Heart right ventricle (tissue), 16 donors: ENCODE measurements around the gene NSG1. TPM values are rescaled to one million over a fixed set of nuclear protein-coding genes. Genes with fewer than 3 reads are reported as not detected.

Source experiments
- ATAC-seq, 8 donors: fragments of 200-7000 bp; cut with Tn5 transposase; one replicate each; pipeline ENCODE4 v1.9.1; 2020; ENCODE audit warnings: mild to moderate bottlenecking in 8 of 8, moderate library complexity in 8 of 8, moderate number of reproducible peaks in 1 of 8
- DNase-seq, 2 donors: peaks; one replicate each; pipeline ENCODE4 v3.0.0-alpha.2; 2020
- H3K27ac ChIP-seq, 10 donors: fragments of 200-600 bp; sonication (generic) in 2 of 10; one replicate each; pipeline versions ENCODE4 v1.5.0 to v1.8.0; 2020 to 2022; ENCODE audit warnings: mild to moderate bottlenecking in 3 of 10
- H3K27me3 ChIP-seq, 7 donors: fragments of 200-600 bp; one replicate each; pipeline ENCODE4 v1.8.0; 2021 to 2022; ENCODE audit warnings: mild to moderate bottlenecking in 2 of 7
- H3K36me3 ChIP-seq, 9 donors: fragments of 200-600 bp; sonication (generic) in 1 of 9; one replicate each; pipeline versions ENCODE4 v1.5.0 to v1.8.0; 2020 to 2022; ENCODE audit warnings: mild to moderate bottlenecking in 2 of 9
- H3K4me1 ChIP-seq, 9 donors: fragments of 200-600 bp; sonication (generic) in 1 of 9; one replicate each; pipeline versions ENCODE4 v1.5.0 to v1.8.0; 2020 to 2022; ENCODE audit warnings: mild to moderate bottlenecking in 4 of 9
- H3K4me3 ChIP-seq, 10 donors: fragments of 200-600 bp; sonication (generic) in 2 of 10; one replicate each; pipeline versions ENCODE4 v1.5.0 to v1.8.0; 2020 to 2022; ENCODE audit warnings: mild to moderate bottlenecking in 7 of 10, moderate library complexity in 2 of 10
- H3K9me3 ChIP-seq, 11 donors: fragments of 200-600 bp in 10 of 11; sonication (generic) in 2 of 11; one replicate each; pipeline versions ENCODE4 v1.5.0 to v1.8.0; 2013 to 2022; ENCODE audit warnings: mild to moderate bottlenecking in 2 of 11, control low read depth in 1 of 11, moderate library complexity in 1 of 11
- WGBS, 2 donors: extraction: QIAGEN DNeasy Blood & Tissue Kit; methylation state at CpG; one replicate each; pipeline ENCODE4 v1.1.7; 2013; ENCODE audit warnings: inconsistent platforms in 1 of 2; 5-methylcytosine and 5-hydroxymethylcytosine counted together
- intact Hi-C, 10 donors: fragments of 100-400 bp; cut with DNase I; formaldehyde crosslinking; loops; one replicate each; pipeline versions ENCODE4 v1.11.1 to v1.14.2; 2022
- polyA plus RNA-seq, 2 donors: library from polyadenylated mRNA; stranded (reverse); fragments of 200-250 nt; gene quantifications; one replicate each; pipeline ENCODE4 v1.2.3, GENCODE V29; 2013
- total RNA-seq, 10 donors: library from RNA; stranded (reverse); fragmentation: NEBNext Ultra II Directional in 3 of 10; extraction: Animal tissue kit (Norgen Biotek cat#: 25700) in 3 of 10; gene quantifications; one replicate each; pipeline versions ENCODE4 v1.2.1 to v1.2.4, GENCODE V29; 2021 to 2023
- TF ChIP-seq, protein P1 (sequence below), 9 donors: fragments of 200-600 bp; sonication (generic) in 2 of 9; IDR thresholded peaks; one replicate each; pipeline versions ENCODE4 v1.5.0 to v1.8.0; 2021 to 2022; ENCODE audit warnings: antibody characterized with exemption in 9 of 9, mild to moderate bottlenecking in 5 of 9, moderate library complexity in 1 of 9
- donor health status: Arrhythmogenic right ventricular cardiomyopathy.
- donor health status: ischemic (EF 13 %, LVEDD 7.1; RV severe dilation, severe dysfunction).
- donor health status: healthy with polysubstance abuse.
- donor health status: DM: no; HTN: yes; CAD: no.
- donor health status: DM: no; HTN: no; CAD: no.
- donor health status: ischemic (EF 25% LVEDD 6.9; RV normal size, moderate dysfunction).
- donor health status: ischemic (EF 25% LVEDD 5.7; RV mildly dilated, moderate dysfunction).
- donor health status: healthy.
- donor health status: DM: yes; HTN: yes; CAD: no.
- donor health status: Ischemic cardiomyopathy.
- donor health status: ischemic (EF 35%, LVEDD 5.7; RV mildly dilated, moderate dysfunction).
- donor health status: nonischemic (EF 11% LVEDD 7.7; RV severe dilation, severe dysfunction).
- donor health status: DM: yes; HTN: yes; CAD: no.
- donor health status: PGD.
- donor health status: ischemic (EF 29% LVEDD 5.4; RV normal size, mild dysfunction).
- donor health status: nonischemic (EF 23%, LVEDD 6.1; RV moderate dilation, normal function).

NSG1 gene
- total and polyA plus RNA-seq, 12 donors, result 1.4 to 10.5 (median 3.4) TPM

DNA sequence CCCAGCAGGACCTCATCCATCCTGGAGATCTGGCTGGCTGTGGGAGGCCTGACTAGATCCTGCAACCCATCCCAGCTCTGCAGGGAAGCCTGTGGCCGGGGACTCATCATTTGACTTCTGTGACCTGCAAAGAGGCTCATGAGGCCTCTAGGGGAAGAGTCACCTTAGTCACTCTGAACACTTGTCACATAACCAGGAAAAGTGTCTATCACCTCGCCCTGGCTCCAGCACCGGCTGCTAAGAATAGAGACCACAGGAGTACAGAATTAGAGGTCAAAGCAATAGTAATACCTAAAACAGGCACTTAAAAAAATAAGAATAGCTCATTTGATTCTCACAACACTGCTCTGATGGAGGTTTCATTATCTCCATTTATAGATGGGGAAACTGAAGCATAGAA lies 3.8 kb upstream of the NSG1 start:
- no peaks in the 10 kb centered on the region for H3K9me3 ChIP-seq
- no peak overlapping the region for H3K4me3 ChIP-seq
- peaks cover 0 to 34% (median 24%) of the 10 kb centered on the region in 9 donors for H3K4me1 ChIP-seq
- DNase-seq, result no peak
- intact Hi-C loops, result no loop called here
- TF ChIP-seq, protein P1, sequence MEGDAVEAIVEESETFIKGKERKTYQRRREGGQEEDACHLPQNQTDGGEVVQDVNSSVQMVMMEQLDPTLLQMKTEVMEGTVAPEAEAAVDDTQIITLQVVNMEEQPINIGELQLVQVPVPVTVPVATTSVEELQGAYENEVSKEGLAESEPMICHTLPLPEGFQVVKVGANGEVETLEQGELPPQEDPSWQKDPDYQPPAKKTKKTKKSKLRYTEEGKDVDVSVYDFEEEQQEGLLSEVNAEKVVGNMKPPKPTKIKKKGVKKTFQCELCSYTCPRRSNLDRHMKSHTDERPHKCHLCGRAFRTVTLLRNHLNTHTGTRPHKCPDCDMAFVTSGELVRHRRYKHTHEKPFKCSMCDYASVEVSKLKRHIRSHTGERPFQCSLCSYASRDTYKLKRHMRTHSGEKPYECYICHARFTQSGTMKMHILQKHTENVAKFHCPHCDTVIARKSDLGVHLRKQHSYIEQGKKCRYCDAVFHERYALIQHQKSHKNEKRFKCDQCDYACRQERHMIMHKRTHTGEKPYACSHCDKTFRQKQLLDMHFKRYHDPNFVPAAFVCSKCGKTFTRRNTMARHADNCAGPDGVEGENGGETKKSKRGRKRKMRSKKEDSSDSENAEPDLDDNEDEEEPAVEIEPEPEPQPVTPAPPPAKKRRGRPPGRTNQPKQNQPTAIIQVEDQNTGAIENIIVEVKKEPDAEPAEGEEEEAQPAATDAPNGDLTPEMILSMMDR (IDR thresholded peaks at IDR 0.05), result no peak
- H3K27me3 ChIP-seq, result peaks cover 4 to 56% (median 39%) of the 10 kb centered on the region in 7 donors
- H3K27ac ChIP-seq, result peak overlapping the region in 3 of 10 donors; percentile 47 to 56 (median 55)
- peak in 6 of 8 donors; percentile 45 to 79 (median 71) for ATAC-seq
- no peaks in the 10 kb centered on the region for H3K36me3 ChIP-seq
- 45 to 60% methylated on average over 3 of the region's 3 CpGs for WGBS, 2 donors

DNA sequence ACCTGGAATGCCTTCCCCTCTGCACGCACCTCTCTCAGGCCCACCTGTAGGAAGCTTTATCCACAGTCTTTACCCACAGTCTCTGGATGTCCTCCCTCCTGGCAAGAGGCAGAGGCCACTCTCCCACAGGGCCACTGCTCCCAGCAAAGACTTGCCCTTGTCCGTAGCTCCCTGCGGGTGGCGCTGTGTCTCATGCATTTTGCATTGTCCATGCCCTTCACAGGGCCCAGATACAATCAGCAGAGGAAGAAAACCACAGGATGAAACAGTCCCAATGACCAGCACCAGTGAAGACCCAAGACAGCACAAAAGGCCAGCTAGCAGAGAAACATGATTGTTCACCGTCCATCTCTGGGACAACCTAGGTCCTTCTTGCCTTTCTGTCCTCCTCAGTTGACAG lies 2.1 kb upstream of the NSG1 start:
- Histone ChIP-seq H3K4me3 (no peak overlapping the region), H3K9me3 (no peaks in the 10 kb centered on the region), H3K36me3 (no peaks in the 10 kb centered on the region), H3K4me1 (peaks cover 0 to 44% (median 28%) of the 10 kb centered on the region in 9 donors), H3K27me3 (peaks cover 4 to 72% (median 51%) of the 10 kb centered on the region in 7 donors), H3K27ac (no peak overlapping the region)
- WGBS, 2 donors, result 43 to 61% methylated on average over 5 of the region's 5 CpGs
- intact Hi-C loops, result no loop called here
- TF ChIP-seq, protein P1 (IDR thresholded peaks at IDR 0.05), result no peak
- no peak for DNase-seq
- no peak for ATAC-seq

DNA sequence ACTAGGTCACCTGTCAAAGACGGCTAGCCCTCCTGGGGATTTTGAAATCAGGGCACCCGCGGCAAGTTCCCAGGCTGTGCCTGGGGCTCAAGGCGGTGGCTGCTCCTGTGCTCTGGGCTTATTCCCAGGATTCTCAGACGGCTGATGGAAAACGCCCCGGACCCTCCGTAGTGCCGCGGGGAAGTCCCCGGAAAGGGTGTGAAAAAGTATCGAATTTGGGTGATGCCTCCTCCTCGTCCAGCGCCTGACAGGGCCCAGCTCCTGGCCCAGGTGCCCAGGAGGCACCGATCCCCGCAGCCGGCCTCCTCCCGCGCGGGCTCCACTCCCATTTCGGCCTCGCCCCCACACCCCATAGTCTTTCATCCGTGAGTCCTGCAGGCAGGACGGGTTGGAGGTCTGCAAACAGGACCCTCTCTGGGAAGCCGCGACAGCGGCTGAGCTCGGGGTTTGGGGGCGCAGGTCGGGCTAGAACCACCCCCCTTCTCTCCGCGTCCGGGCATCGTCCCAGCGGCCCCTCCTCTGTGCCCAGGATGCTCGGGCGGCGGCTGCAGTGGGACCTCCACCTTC lies 1.1 kb upstream of the NSG1 start:
- DNase-seq (no peak), ATAC-seq (peak in 1 of 8 donors; percentile 10)
- Histone ChIP-seq H3K4me3 (peak overlapping the region in 9 of 10 donors; percentile 44 to 65 (median 55)), H3K36me3 (no peaks in the 10 kb centered on the region), H3K9me3 (no peaks in the 10 kb centered on the region), H3K27me3 (peaks cover 4 to 72% (median 59%) of the 10 kb centered on the region in 7 donors), H3K4me1 (peaks cover 0 to 44% (median 28%) of the 10 kb centered on the region in 9 donors), H3K27ac (no peak overlapping the region)
- TF ChIP-seq, protein P1 (IDR thresholded peaks at IDR 0.05), result no peak
- intact Hi-C loops, result no loop called here
- 2% methylated on average over 38 of the region's 38 CpGs for WGBS, 2 donors

DNA sequence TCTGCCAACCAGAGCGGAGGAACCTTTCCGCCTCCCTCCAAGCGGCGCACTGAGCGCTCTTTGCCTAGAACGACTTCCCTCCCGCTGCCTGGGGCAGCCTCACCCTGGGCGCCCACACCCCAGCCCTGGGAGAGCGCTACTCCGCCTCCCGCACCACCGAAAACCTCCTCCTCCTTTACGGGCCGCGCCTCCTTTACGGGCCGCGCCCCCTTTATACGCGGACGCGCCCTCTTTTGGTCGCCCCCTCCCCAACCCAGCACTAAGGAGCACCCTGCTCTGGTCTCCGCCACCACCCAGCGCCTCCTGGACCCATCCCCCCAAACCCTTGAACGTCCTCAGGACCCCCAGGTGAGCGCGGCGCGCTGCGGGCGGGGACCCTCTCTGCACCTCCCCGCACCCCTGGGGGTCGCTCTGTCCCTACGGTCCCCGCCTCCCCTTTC lies 586 bp upstream of the NSG1 start:
- Histone ChIP-seq H3K27ac (no peak overlapping the region), H3K27me3 (peaks cover 4 to 72% (median 59%) of the 10 kb centered on the region in 7 donors), H3K4me3 (peak overlapping the region; percentile 44 to 65 (median 56)), H3K36me3 (no peaks in the 10 kb centered on the region), H3K4me1 (peaks cover 0 to 44% (median 28%) of the 10 kb centered on the region in 9 donors), H3K9me3 (no peaks in the 10 kb centered on the region)
- WGBS, 2 donors, result 0 to 1% methylated on average over 36 of the region's 36 CpGs
- DNase-seq, result no peak
- peak in 7 of 8 donors; percentile 9 to 43 (median 28) for ATAC-seq
- TF ChIP-seq, protein P1 (IDR thresholded peaks at IDR 0.05), result no peak
- intact Hi-C loops, result no loop called here
